ENCODE results near the gene DRG2.
A peak's percentile ranks its signal among the peaks of the same experiment; 100 is the strongest.

The DRG2 gene

GRCh38 chr17:18087610-18088491 lies at the start of gene DRG2:
TSS of gene DRG2 (plus strand) at chr17:18087948. CDS start at chr17:18088024, 76 bp downstream.
- peak; percentile 91 for DNase-seq

- DNase-seq: peak; percentile 38
These were observed 49.4 kb upstream of the DRG2 start for GRCh38 chr17:18038149-18038850.

- peak; percentile 99 for DNase-seq
These were observed 48.8 kb upstream of the DRG2 start, which contains the start of the genes ATPAF2 and GID4 for GRCh38 chr17:18038861-18039534. TSS of gene ATPAF2 (minus strand) at chr17:18039168. CDS start at chr17:18039013, 155 bp downstream. TSS of gene GID4 (plus strand) at chr17:18039408. CDS start at chr17:18039465, 57 bp downstream.

GRCh38 chr17:18039535-18040260 lies 48.0 kb upstream of the DRG2 start:
- DNase-seq: no peak

GRCh38 chr17:18040261-18040858 lies 47.4 kb upstream of the DRG2 start:
- DNase-seq: no peak

- DNase-seq: no peak
These were observed 46.0 kb upstream of the DRG2 start for GRCh38 chr17:18041776-18042175.

- no peak for DNase-seq
These were observed 44.8 kb upstream of the DRG2 start for GRCh38 chr17:18042983-18043382.

GRCh38 chr17:18043491-18043890 lies 44.3 kb upstream of the DRG2 start:
- DNase-seq: peak; percentile 15

GRCh38 chr17:18044609-18045008 lies 43.1 kb upstream of the DRG2 start:
- DNase-seq: no peak

GRCh38 chr17:18045691-18046350 lies 41.9 kb upstream of the DRG2 start:
- no peak for DNase-seq

GRCh38 chr17:18055597-18055996 lies 32.2 kb upstream of the DRG2 start:
- no peak for DNase-seq

GRCh38 chr17:18056214-18056613 lies 31.5 kb upstream of the DRG2 start:
- no peak for DNase-seq

GRCh38 chr17:18059283-18059682 lies 28.5 kb upstream of the DRG2 start:
- DNase-seq: no peak

- no peak for DNase-seq
These were observed 23.7 kb upstream of the DRG2 start for GRCh38 chr17:18064053-18064452.

GRCh38 chr17:18065546-18065945 lies 22.2 kb upstream of the DRG2 start:
- DNase-seq: no peak

- no peak for DNase-seq
These were observed 20.9 kb upstream of the DRG2 start for GRCh38 chr17:18066866-18067265.

GRCh38 chr17:18069101-18069500 lies 18.6 kb upstream of the DRG2 start:
- DNase-seq: no peak

- DNase-seq: no peak
These were observed 16.8 kb upstream of the DRG2 start for GRCh38 chr17:18070861-18071340.

GRCh38 chr17:18071751-18072150 lies 16.0 kb upstream of the DRG2 start:
- DNase-seq: no peak

GRCh38 chr17:18074566-18075272 lies 13.0 kb upstream of the DRG2 start:
- no peak for DNase-seq

GRCh38 chr17:18076936-18077335 lies 10.8 kb upstream of the DRG2 start:
- no peak for DNase-seq

Data from CD4-positive, alpha-beta T cell treated with Interleukin-17A for 1 hour (primary cell).